Coronary artery (tissue), 2 donors: ENCODE data around the gene SMARCA4.
"Not testable (repeated sequence)": the region's sequence is repeated elsewhere in the genome, so short reads cannot be mapped to it uniquely, and the experiment has no call there.

Experiments used
- DNase-seq: peaks from one replicate; pipeline ENCODE4 v3.0.0-alpha.2; 2017; ENCODE audit warnings: low spot score
- H3K27ac ChIP-seq, 2 donors: fragments of 200-600 bp; sonication (generic); one replicate each; pipeline ENCODE4 v1.5.1; 2016 to 2019
- H3K4me3 ChIP-seq: fragments of 200-600 bp; sonication (generic); 2 replicates; pipeline ENCODE4 v1.5.1; 2016; ENCODE audit warnings: mild to moderate bottlenecking, moderate library complexity
- CTCF ChIP-seq: fragments of 200-600 bp; sonication (generic); IDR thresholded peaks from one replicate; pipeline ENCODE4 v1.5.1; 2019; ENCODE audit warnings: antibody characterized with exemption

The SMARCA4 gene

GRCh38 chr19:11067356-11068113, 106.7 kb downstream of the SMARCA4 start:
- Histone ChIP-seq H3K4me3 (no peak overlapping the region), H3K27ac (no peak overlapping the region)
- no peak for TF ChIP-seq CTCF
- DNase-seq: no peak

GRCh38 chr19:11069561-11069960, 108.7 kb downstream of the SMARCA4 start:
- Histone ChIP-seq H3K4me3 (no peak overlapping the region), H3K27ac (no peak overlapping the region)
- no peak for DNase-seq
- TF ChIP-seq CTCF: no peak

- Histone ChIP-seq H3K27ac (no peak overlapping the region), H3K4me3 (no peak overlapping the region)
- TF ChIP-seq CTCF: no peak
- no peak for DNase-seq
Observed at GRCh38 chr19:11070123-11070522, 109.3 kb downstream of the SMARCA4 start.

- no peak for DNase-seq
- Histone ChIP-seq H3K4me3 (no peak overlapping the region), H3K27ac (no peak overlapping the region)
- TF ChIP-seq CTCF: no peak
Observed at GRCh38 chr19:11073568-11073967, 112.7 kb downstream of the SMARCA4 start.

GRCh38 chr19:11076792-11077191, 116.0 kb downstream of the SMARCA4 start:
- not testable (repeated sequence) for H3K4me3 ChIP-seq, DNase-seq, H3K27ac ChIP-seq

- Histone ChIP-seq H3K4me3 (no peak overlapping the region), H3K27ac (no peak overlapping the region)
- DNase-seq: no peak
- no peak for TF ChIP-seq CTCF
Observed at GRCh38 chr19:11078893-11079292, 118.1 kb downstream of the SMARCA4 start.

GRCh38 chr19:11079999-11080398, 119.2 kb downstream of the SMARCA4 start:
- TF ChIP-seq CTCF: no peak
- Histone ChIP-seq H3K4me3 (no peak overlapping the region), H3K27ac (no peak overlapping the region)
- no peak for DNase-seq
